DMS53 treated with DMSO at 0.1 percent for 48 hours (cell line): Measurements from ENCODE around the gene GATA1.

Source experiments
- DNase-seq: peaks from one replicate; lab custom pipeline; 2025; ENCODE audit not compliant: unreplicated experiment; lab: John Stamatoyannopoulos, UW

GATA1 gene

GRCh38 chrX:48839686-48840085, 53.3 kb downstream of the GATA1 start:
- DNase-seq = no peak
